ENCODE data around the gene ZMAT1. TPM values are rescaled to one million over a fixed set of nuclear protein-coding genes. Genes with fewer than 3 reads are reported as not detected.
A peak's percentile ranks its signal among the peaks of the same experiment; 100 is the strongest.
"Not testable (repeated sequence)": the region's sequence is repeated elsewhere in the genome, so short reads cannot be mapped to it uniquely, and the experiment has no call there.

Gene ZMAT1
- total RNA-seq (2014; rRNA removed; shearing (Covaris generic)) = 0.32 and 0.61 TPM in 2 replicates
- 0.20 and 0.37 TPM in 2 replicates for polyA plus RNA-seq (2015; cell fraction: cytosol; rRNA removed)
- polyA plus RNA-seq (2015; cell fraction: nucleus; rRNA removed) = 19.9 and 34.3 TPM in 2 replicates

DNA sequence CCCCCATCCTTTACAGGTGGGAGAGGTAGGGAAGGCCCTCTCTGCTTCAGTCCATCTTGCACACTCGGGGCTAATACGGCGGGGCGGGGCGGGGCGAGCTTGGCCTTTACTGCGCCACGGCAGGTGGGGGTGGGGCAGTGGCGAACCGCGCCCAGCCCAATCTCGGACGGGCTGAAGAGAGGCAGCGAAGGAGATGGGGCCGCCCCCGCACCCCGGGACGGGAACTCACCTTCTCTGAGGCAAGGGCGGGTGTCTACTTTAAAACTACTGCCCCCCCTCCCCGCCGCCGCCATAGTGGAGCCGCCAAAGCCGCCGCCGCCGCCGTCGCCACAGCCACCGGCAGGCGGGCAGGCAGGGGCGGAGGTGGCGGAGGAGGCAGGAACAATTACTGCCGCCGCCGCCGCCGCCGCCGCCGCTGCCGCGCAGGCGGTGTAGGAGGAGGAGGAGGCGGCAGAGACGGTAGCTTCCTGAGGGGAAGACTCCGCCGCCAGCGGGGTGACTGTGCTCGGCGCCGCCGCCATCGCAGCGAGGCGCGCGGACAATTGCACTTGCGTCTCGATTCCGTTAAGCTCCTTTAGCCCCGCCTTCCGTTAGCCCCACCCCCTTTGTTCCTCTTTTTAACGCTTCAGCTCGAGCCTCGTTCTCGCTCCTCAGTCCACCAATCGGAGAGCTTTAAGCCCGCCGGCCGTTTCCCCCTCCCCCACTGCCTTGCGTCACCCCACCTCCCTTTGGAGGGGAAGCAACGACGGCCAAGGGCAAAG is at the start of gene ZMAT1:
ZMAT1 (minus strand) TSS at position 540 of the 761 bp plus-strand sequence; CDS start at position 521, 19 bp downstream.
- in situ Hi-C loops (cut with HindIII; ENCODE audit: low pct_unique_long_range_greater_than_20kb, low sequenced_read_pairs) = no loop called here
- DNase-seq (ENCODE audit: low read depth, low spot score) = peak; percentile 92

DNA sequence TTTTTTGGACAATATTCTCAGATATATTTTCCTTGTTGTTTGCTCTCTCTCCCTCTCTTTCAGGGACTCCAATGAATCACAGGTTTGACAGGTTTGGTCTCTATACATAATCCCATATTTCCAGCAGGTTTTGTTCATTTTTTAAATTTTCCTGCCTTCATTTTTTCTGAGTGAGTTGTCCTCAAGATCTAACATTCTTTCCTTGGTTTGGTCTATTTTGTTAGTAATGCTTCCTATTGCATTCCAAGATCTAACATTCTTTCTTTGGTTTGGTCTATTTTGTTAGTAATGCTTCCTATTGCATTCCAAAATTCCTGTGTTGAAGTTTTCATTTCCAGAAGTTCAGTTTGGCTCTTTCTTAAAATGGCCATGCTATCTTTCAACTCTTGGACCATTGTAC is 45.3 kb upstream of the ZMAT1 start:
- in situ Hi-C loops (cut with HindIII; ENCODE audit: low pct_unique_long_range_greater_than_20kb, low sequenced_read_pairs) = no loop called here

DNA sequence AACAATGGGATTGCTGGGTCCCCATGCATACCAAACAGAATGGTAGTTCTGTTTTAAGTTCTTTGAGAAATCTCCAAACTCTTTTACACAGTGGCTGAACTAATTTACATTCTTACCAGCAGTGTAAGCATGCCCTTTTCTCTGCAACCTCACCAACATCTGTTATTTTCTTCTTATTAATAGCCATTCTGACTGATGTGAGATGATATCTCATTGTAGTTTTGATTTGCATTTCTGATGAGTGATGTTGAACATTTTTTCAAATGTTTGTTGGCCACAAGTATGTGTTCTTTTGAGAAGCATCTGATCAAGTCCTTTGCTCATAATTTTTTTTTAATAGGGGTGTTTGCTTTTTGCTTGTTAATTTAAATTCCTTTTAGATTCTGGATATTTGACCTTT is 41.2 kb upstream of the ZMAT1 start:
- in situ Hi-C loops (cut with HindIII; ENCODE audit: low pct_unique_long_range_greater_than_20kb, low sequenced_read_pairs) = no loop called here

More for the DNA sequence above, 45.3 kb upstream of the ZMAT1 start:
- no peak for DNase-seq (ENCODE audit: low read depth, low spot score)

DNA sequence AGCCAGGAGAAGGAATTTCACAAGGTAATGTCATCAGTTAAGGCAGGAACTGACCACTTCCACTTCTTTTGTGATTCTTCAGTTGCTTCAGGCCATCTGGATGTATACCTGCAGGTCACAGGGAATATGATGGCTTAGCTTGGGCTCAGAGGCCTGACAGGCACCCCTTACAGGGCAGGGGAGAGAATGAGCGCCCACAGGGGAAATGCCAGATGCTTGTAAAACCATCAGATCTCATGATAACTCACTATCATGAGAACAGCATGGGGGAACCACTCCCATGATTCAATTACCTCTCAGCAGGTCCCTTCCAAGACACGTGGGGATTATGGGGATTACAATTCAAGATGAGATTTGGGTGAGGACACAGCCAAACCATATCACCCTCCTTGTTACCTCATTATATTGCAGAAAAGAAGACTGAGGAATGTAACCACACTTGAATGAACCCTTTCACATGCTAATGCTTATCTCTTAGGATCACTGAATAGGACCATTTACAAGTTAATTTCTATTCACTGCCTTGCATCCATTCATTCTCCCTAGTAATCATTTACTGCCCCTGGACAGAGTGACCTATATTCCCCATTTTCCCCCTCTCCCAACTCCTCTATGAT is 33.2 kb upstream of the ZMAT1 start:
- in situ Hi-C loops (cut with HindIII; ENCODE audit: low pct_unique_long_range_greater_than_20kb, low sequenced_read_pairs); DNase-seq (ENCODE audit: low read depth, low spot score): not testable (repeated sequence)

More for the DNA sequence above, 41.2 kb upstream of the ZMAT1 start:
- no peak for DNase-seq (ENCODE audit: low read depth, low spot score)

DNA sequence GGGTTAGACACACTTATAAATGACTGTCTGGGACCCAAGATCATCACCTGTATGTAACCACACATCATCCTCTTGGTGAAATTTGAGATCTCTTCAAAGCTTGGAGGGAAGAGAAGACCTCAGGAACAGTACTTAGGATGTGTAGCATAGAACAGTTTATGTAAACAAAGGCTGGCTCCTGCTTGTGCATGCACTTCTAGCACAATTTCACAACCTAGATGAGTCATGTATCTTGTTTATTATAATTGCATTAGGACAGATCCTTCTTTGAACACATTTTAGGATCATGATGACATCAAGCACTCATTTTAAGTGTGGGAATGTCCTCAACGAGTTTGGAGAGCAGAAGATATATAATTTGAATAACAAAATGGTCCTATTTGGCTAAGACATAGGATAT is 26.3 kb upstream of the ZMAT1 start:
- no peak for DNase-seq (ENCODE audit: low read depth, low spot score)
- in situ Hi-C loops (cut with HindIII; ENCODE audit: low pct_unique_long_range_greater_than_20kb, low sequenced_read_pairs) = no loop called here

DNA sequence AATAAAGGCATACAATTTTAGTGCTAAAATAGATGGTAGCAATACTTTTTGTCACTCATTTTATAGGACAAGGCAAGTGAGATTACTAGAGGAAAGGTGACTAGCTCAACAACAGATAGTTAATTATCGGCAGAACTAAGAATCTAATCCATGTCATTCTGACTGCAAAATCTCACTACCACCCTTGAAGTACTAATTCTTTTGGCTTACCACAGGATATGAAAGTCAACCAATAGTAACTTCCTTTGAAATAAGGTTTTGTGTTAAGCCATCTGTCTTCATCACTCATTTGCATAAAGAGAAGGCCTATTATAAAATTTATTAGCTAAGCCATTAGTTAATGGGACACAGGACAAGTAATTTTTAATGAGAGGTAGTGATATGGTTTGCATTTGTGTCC is 25.3 kb upstream of the ZMAT1 start:
- DNase-seq (ENCODE audit: low read depth, low spot score) = no peak
- in situ Hi-C loops (cut with HindIII; ENCODE audit: low pct_unique_long_range_greater_than_20kb, low sequenced_read_pairs) = no loop called here

DNA sequence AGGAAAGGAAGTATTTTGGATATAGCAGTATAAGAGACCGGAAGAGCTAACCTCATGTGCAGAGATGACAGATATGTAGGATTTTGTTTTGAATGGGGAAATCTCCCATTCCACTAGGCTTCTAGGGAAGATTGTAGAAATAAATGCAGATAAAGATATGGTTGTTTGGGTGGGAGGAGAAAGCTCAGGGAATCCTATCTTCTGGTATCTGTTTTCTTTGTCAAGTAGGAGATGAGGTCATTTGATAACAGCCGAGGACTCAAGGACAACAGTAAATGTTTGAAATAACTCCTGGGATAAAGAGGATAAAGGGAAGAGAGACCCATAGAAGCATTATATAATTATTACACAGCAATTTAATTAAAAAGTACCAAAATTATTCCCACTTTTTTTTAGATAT is 24.7 kb upstream of the ZMAT1 start:
- in situ Hi-C loops (cut with HindIII; ENCODE audit: low pct_unique_long_range_greater_than_20kb, low sequenced_read_pairs) = no loop called here
- no peak for DNase-seq (ENCODE audit: low read depth, low spot score)

DNA sequence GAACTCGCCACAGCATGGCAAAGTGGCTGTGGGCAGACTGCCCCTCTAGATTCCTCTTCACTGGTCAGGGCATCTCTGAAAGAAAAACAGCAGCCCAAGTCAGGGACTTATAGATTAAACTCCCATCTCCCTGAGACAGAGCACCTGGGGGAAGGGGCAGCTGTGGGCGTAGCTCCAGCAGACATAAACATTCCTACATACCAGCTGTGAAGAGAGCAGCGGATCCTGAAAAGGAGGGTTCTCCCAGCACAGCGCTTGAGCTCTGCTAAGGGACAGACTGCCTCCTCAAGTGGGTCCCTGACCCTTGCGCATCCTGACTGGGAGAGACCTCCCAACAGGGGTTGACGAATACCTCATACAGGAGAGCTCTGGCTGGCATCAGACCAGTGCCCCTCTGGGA is 18.8 kb upstream of the ZMAT1 start:
- in situ Hi-C loops (cut with HindIII; ENCODE audit: low pct_unique_long_range_greater_than_20kb, low sequenced_read_pairs) = no loop called here
- no peak for DNase-seq (ENCODE audit: low read depth, low spot score)

DNA sequence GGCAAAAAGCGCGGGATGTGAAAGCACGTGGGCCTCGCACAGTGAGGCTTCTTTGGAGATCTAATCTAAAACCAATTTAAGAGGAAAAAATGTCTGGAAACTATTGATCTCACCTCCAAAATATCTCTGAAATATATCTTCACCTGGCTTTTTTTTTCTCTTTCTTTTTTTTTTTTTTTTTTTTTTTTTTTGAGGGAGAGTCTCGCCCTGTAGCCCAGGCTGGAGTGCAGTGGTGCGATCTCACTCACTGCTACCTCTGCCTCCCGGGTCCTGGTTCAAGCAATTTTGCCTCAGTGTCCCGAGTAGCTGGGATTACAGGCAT is 383 bp upstream of the ZMAT1 start:
- no peak for DNase-seq (ENCODE audit: low read depth, low spot score)
- in situ Hi-C loops (cut with HindIII; ENCODE audit: low pct_unique_long_range_greater_than_20kb, low sequenced_read_pairs) = no loop called here

DNA sequence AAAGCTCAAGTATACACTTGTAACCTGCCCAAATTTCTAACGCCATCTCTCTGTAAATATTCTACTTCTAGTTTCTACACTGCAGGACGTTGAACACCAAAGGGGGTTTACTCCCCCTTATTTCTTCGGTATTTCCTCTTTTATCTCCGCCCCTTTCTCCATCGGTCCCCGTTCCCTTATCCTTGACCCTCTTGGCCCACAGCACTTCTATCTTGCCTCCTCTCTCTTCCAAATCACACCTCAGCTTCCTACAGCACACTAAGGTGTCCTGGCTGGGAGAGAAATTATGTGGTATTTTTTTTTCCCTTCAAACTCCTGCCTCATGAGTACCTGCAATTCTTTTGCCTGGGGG is 715 bp downstream of the ZMAT1 start:
- in situ Hi-C loops (cut with HindIII; ENCODE audit: low pct_unique_long_range_greater_than_20kb, low sequenced_read_pairs) = no loop called here
- DNase-seq (ENCODE audit: low read depth, low spot score) = no peak

DNA sequence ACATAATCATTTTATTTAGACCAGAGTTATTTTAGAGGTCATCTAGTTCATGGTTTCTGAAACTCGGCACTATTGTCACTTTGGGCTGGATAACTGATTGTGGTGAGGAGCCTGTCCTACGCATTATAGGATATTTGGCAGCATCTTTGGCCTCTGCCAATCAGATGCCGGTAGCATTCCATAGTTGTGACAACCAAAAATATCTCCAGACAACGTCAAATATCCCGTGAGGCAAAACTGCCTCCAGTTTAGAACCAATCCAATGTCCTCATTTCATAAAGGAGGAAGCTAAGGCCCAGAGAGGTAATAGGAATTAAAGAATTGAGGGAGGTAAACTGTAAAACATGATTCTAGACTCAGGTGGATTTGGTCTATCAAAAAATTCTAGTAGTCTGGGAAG is 6.1 kb downstream of the ZMAT1 start:
- in situ Hi-C loops (cut with HindIII; ENCODE audit: low pct_unique_long_range_greater_than_20kb, low sequenced_read_pairs) = no loop called here
- DNase-seq (ENCODE audit: low read depth, low spot score) = no peak

DNA sequence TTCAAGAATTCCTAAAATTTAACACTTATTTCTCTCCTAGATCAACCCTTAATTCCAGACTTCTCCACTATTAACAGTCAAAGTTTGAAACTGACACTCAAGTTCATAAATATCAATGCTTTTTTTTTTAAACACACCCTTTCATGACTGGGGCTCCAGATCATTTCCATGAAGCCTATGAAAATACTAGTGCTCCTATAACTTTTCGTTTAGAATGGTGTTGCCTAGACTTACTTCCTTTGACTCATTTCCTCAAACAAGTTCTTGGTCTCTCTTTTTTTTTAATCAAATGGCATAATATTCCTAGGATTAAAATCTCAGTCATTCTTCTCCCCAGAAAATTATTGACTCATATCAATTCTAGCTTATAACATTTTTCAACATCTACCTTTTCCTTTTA is 13.1 kb downstream of the ZMAT1 start:
- in situ Hi-C loops (cut with HindIII; ENCODE audit: low pct_unique_long_range_greater_than_20kb, low sequenced_read_pairs) = no loop called here
- no peak for DNase-seq (ENCODE audit: low read depth, low spot score)

DNA sequence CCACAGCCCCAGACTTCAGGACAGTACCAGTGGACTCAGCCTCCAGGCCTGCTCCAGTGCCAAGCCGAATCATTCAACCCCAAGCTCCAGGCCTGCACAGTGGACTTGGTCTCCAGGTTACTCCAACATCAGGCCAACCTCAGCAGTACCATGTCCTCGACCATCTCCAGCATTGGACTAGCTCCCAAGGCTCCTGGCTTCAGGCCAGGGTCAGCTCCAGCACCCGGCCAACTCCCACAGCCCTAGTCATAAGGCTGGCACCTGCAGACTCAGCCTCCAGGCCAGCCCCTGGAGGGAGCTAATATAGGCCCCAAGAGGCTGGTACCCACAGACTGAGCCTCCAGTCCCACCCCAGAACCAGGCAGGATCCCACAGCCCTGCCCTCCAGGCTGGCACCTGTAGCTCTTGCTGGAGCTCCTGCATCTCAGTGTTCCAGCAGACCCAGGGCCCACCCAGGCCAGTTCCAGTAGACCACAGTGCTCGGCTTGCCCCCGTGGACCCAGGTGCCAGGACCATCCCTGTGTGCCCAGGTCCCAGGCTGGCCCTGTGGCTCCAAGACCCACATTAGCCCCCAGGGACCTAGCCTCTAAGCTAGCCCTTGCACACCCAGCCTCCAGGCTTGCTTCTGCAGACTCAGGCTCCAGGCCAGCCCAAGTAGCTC is 25.6 kb downstream of the ZMAT1 start:
- in situ Hi-C loops (cut with HindIII; ENCODE audit: low pct_unique_long_range_greater_than_20kb, low sequenced_read_pairs) = no loop called here
- DNase-seq (ENCODE audit: low read depth, low spot score) = no peak

DNA sequence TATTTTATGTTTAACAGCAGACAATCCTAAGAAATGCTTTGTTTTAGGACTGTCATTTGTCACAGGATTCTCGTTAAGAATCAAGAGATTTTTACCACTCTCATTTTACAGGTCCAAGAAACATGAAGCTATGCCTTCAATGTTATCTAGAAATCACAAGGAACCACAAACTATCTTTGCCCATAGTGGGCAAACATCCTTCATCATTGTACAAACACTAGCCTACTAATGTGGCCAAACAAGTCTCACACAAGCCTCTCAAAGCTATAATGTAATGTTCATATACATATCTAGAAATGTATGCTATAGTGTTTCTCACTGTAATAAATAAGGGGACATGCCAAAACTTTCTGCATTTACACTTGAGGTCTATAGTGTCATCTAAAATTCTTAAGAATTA is 26.8 kb downstream of the ZMAT1 start:
- in situ Hi-C loops (cut with HindIII; ENCODE audit: low pct_unique_long_range_greater_than_20kb, low sequenced_read_pairs) = no loop called here
- no peak for DNase-seq (ENCODE audit: low read depth, low spot score)

Small RNA genes lying within 50 kb of the gene (small RNA-seq; reads per million reads assigned to genes)
- 0 reads per million in 2 experiments for gene RNU6-345P

Other genes starting within 250 kb of the ZMAT1 start
- gene TCEAL2, start 193.7 kb upstream of the ZMAT1 start, total RNA-seq (2014; rRNA removed; shearing (Covaris generic)) = not detected in 2 replicates
- gene TCEAL6, start 210.5 kb upstream of the ZMAT1 start, total RNA-seq (2014; rRNA removed; shearing (Covaris generic)) = not detected in 2 replicates
- gene BEX5, start 223.9 kb upstream of the ZMAT1 start, total RNA-seq (2014; rRNA removed; shearing (Covaris generic)) = not detected in 2 replicates